Transverse colon (tissue), 4 donors: ENCODE data around the gene HMCN2. TPM values are rescaled to one million over a fixed set of nuclear protein-coding genes. Genes with fewer than 3 reads are reported as not detected.

Experiments
- DNase-seq: peaks from one replicate; pipeline ENCODE4 v3.0.0-alpha.2; 2019
- H3K27ac ChIP-seq, 4 donors: fragments of 200-600 bp; sonication (generic); 2 replicates each; pipeline ENCODE4 v1.5.1; 2016 to 2018; ENCODE audit warnings: inconsistent platforms in 4 of 4
- H3K27me3 ChIP-seq: fragments of 200-600 bp; sonication (generic); 2 replicates; pipeline ENCODE4 v1.5.1; 2017; ENCODE audit warnings: inconsistent platforms
- H3K36me3 ChIP-seq, 4 donors: fragments of 200-600 bp; sonication (generic); 2 replicates each; pipeline ENCODE4 v1.5.1; 2017 to 2019; ENCODE audit warnings: inconsistent platforms in 4 of 4
- H3K4me1 ChIP-seq, 4 donors: fragments of 200-600 bp; sonication (generic); 2 replicates each; pipeline ENCODE4 v1.5.1; 2017 to 2020; ENCODE audit warnings: inconsistent platforms in 4 of 4
- H3K4me3 ChIP-seq, 4 donors: fragments of 200-600 bp; sonication (generic); 1 replicate in 1 of 4; 2 replicates in 3 of 4; pipeline versions ENCODE4 v1.5.1 to v1.6.1; 2017 to 2019; ENCODE audit warnings: inconsistent platforms in 4 of 4
- H3K9me3 ChIP-seq, 2 donors: fragments of 200-600 bp; sonication (generic); 2 replicates each; pipeline ENCODE4 v1.5.1; 2017 to 2019; ENCODE audit warnings: inconsistent platforms in 2 of 2
- CTCF ChIP-seq, 5 experiments: fragments of 200-600 bp in 3 of 5; fragments of 450-650 bp in 2 of 5; sonication (generic) in 3 of 5; IDR thresholded peaks; 1 replicate in 2 of 5; 2 replicates in 3 of 5; pipeline ENCODE4 v1.5.1; 2016 to 2017; ENCODE audit warnings: antibody characterized with exemption in 5 of 5, inconsistent platforms in 3 of 5, mild to moderate bottlenecking in 2 of 5, moderate library complexity in 1 of 5
- EP300 ChIP-seq: sonication (generic); formaldehyde crosslinking; IDR thresholded peaks from one replicate; pipeline ENCODE4 v1.6.1; 2017; ENCODE audit warnings: antibody characterized with exemption, low read depth
- POLR2A ChIP-seq: fragments of 450-650 bp; IDR thresholded peaks from one replicate; pipeline ENCODE4 v1.6.1; 2016; ENCODE audit warnings: antibody characterized with exemption, mild to moderate bottlenecking, moderate library complexity
- POLR2AphosphoS5 ChIP-seq, 3 donors: sonication (generic); formaldehyde crosslinking; IDR thresholded peaks; one replicate each; pipeline ENCODE4 v1.6.1; 2016; ENCODE audit warnings: antibody characterized with exemption in 3 of 3
- WGBS, 2 donors: methylation state at CpG; one replicate each; pipeline ENCODE4 v1.1.5; 2018; ENCODE audit warnings: low coverage in 1 of 2; 5-methylcytosine and 5-hydroxymethylcytosine counted together
- in situ Hi-C, 4 donors: fragments of 200-750 bp; cut with MboI; loops; one replicate each; pipeline versions ENCODE4 v1.15.0 to v1.15.1; 2017; ENCODE audit warnings: low sequenced_read_pairs in 3 of 4, low pct_ligation_motif_present in 1 of 4, low pct_unique_long_range_greater_than_20kb in 1 of 4
- intact Hi-C: fragments of 100-400 bp; cut with DNase I; formaldehyde crosslinking; loops from one replicate; pipeline ENCODE4 v1.15.1; 2023; ENCODE audit warnings: low total_unique reads
- total RNA-seq, 4 donors: library from RNA; depleted of rRNA; stranded (reverse); fragments of >200 nt; gene quantifications; one replicate each; pipeline ENCODE4 v1.1.0, GENCODE V29; 2016

HMCN2 gene
- total RNA-seq, 4 donors from 2014 or later, result 7.8 to 40.0 (median 15.2) TPM

DNA sequence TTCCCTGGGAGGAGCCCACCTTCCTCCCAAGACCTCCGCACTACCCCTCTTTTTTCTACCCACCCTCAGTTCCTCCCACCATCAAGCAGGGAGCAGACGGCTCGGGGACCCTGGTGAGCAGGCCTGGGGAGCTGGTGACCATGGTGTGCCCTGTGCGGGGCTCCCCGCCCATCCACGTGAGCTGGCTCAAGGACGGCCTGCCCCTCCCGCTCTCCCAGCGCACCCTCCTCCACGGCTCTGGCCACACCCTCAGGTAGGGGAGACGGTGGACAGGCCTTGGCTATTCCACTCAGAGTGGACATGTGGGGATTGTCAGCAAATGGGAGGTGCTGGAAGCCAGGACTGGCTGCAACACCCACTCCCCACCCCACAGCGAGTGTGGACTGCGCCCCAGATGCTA, 126.3 kb downstream of the HMCN2 start:
- in situ Hi-C loops, result no loop called here
- no peak for TF ChIP-seq CTCF (IDR thresholded peaks at IDR 0.05)
- TF ChIP-seq POLR2AphosphoS5 (IDR thresholded peaks at IDR 0.05), result no peak
- no peak for TF ChIP-seq POLR2A
- TF ChIP-seq EP300, result no peak
- no peak overlapping the region for H3K4me3 ChIP-seq
- 72% methylated on average over 12 of the region's 13 CpGs; no CpG with 5 or more reads in 1 of the 2 donors for WGBS, 2 donors
- H3K9me3 ChIP-seq, result no peaks in the 10 kb centered on the region
- no peaks in the 10 kb centered on the region for H3K36me3 ChIP-seq
- no peaks in the 10 kb centered on the region for H3K27me3 ChIP-seq
- H3K27ac ChIP-seq, result no peak overlapping the region
- DNase-seq, result peak; percentile 51
- intact Hi-C loops, result no loop called here
- H3K4me1 ChIP-seq, result peaks cover 0 to 8% (median 2%) of the 10 kb centered on the region in 4 donors

- Histone ChIP-seq H3K4me1 (peaks cover 0 to 8% (median 2%) of the 10 kb centered on the region in 4 donors), H3K4me3 (no peak overlapping the region), H3K27ac (no peak overlapping the region), H3K9me3 (no peaks in the 10 kb centered on the region), H3K36me3 (no peaks in the 10 kb centered on the region), H3K27me3 (no peaks in the 10 kb centered on the region)
- WGBS, 2 donors, result 72% methylated on average over 14 of the region's 16 CpGs; no CpG with 5 or more reads in 1 of the 2 donors
- no peak for DNase-seq
- TF ChIP-seq EP300 (no peak), CTCF (IDR thresholded peaks at IDR 0.05) (no peak), POLR2AphosphoS5 (IDR thresholded peaks at IDR 0.05) (no peak), POLR2A (no peak)
- intact Hi-C loops, result no loop called here
- in situ Hi-C loops, result no loop called here
Observed at GRCh38 chr9:130393681-130394071, 128.1 kb downstream of the HMCN2 start.

DNA sequence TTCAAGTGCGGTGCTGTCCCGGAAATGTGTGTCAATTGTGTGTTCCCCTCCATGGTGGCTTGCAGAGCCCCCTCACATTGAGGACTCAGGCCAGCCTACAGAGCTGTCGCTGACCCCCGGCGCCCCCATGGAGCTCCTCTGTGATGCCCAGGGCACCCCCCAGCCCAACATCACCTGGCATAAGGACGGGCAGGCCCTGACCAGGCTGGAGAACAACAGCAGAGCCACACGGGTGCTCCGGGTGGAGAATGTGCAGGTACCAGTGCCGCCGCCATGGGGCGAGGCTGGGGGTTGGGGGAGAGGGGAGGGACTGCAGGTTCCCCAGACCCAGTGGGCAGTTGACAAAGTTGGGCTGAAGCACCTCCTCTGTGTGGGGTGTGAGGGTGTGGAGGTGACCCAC, 128.8 kb downstream of the HMCN2 start:
- intact Hi-C loops, result no loop called here
- no peak for DNase-seq
- in situ Hi-C loops, result no loop called here
- peaks cover 0 to 8% (median 2%) of the 10 kb centered on the region in 4 donors for H3K4me1 ChIP-seq
- H3K9me3 ChIP-seq, result no peaks in the 10 kb centered on the region
- no peaks in the 10 kb centered on the region for H3K27me3 ChIP-seq
- no peak overlapping the region for H3K27ac ChIP-seq
- H3K36me3 ChIP-seq, result no peaks in the 10 kb centered on the region
- no peak overlapping the region for H3K4me3 ChIP-seq
- WGBS, 2 donors, result 92% methylated on average over 8 of the region's 11 CpGs; no CpG with 5 or more reads in 1 of the 2 donors
- TF ChIP-seq POLR2AphosphoS5 (IDR thresholded peaks at IDR 0.05), result no peak
- no peak for TF ChIP-seq CTCF (IDR thresholded peaks at IDR 0.05)
- no peak for TF ChIP-seq EP300
- TF ChIP-seq POLR2A, result no peak

DNA sequence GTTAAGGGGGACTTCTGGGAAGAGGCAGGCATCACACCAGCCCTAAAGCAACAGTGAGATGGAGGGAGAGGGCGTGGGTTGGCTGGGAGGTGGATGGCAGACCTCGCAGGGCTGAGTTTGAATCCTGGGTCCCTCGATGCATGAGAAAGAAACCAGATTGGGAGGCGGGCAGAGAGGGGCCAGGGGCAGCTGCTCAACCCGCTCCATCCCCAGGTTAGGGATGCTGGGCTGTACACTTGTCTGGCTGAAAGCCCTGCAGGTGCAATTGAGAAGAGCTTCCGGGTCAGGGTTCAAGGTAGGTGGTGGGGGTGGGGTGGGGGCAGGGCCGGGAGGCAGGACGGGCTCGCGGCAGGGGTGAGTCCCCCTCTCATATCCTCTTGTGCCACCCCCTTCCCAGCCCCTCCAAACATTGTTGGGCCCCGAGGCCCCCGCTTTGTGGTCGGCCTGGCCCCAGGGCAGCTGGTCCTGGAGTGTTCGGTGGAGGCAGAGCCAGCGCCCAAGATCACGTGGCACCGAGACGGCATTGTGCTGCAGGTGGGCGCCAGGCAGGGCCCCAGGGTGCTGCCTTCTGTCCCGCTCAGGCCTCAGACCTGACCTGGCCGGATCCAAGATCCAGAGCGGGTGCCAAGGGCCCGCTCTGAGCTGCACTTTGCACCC, 129.4 kb downstream of the HMCN2 start:
- in situ Hi-C loops (no loop called here), intact Hi-C loops (no loop called here)
- DNase-seq, result no peak
- Histone ChIP-seq H3K4me1 (peaks cover 0 to 8% (median 2%) of the 10 kb centered on the region in 4 donors), H3K4me3 (no peak overlapping the region), H3K27me3 (no peaks in the 10 kb centered on the region), H3K9me3 (no peaks in the 10 kb centered on the region), H3K36me3 (no peaks in the 10 kb centered on the region), H3K27ac (no peak overlapping the region)
- no peak for TF ChIP-seq EP300
- TF ChIP-seq POLR2A, result no peak
- no peak for TF ChIP-seq POLR2AphosphoS5 (IDR thresholded peaks at IDR 0.05)
- TF ChIP-seq CTCF (IDR thresholded peaks at IDR 0.05), result no peak
- 79% methylated on average over 15 of the region's 23 CpGs; no CpG with 5 or more reads in 1 of the 2 donors for WGBS, 2 donors
